HUES48 (cell line): ENCODE results near the gene ARMC9.
"Not testable (repeated sequence)": the region's sequence is repeated elsewhere in the genome, so short reads cannot be mapped to it uniquely, and the experiment has no call there.

Experiments used
- H3K27ac ChIP-seq: one replicate; pipeline ENCODE4 v1.7.0; 2013; ENCODE audit warnings: low read depth, low read length, inconsistent platforms
- H3K27me3 ChIP-seq: 2 replicates; pipeline ENCODE4 v1.6.1; 2013; ENCODE audit warnings: mild to moderate bottlenecking, low read length; ENCODE audit not compliant: control insufficient read depth, insufficient read depth
- H3K36me3 ChIP-seq: 2 replicates; pipeline ENCODE4 v1.6.1; 2013; ENCODE audit warnings: low read length; ENCODE audit not compliant: control insufficient read depth, insufficient read depth
- H3K4me1 ChIP-seq: 2 replicates; pipeline ENCODE4 v1.6.1; 2013; ENCODE audit warnings: mild to moderate bottlenecking, low read length; ENCODE audit not compliant: control insufficient read depth, insufficient read depth
- H3K4me3 ChIP-seq: 2 replicates; pipeline ENCODE4 v1.5.1; 2013; ENCODE audit warnings: mild to moderate bottlenecking, low read depth, low read length
- H3K9ac ChIP-seq: 2 replicates; pipeline ENCODE4 v1.6.1; 2013; ENCODE audit warnings: mild to moderate bottlenecking, low read depth, low read length, moderate library complexity
- H3K9me3 ChIP-seq: 2 replicates; pipeline ENCODE4 v1.6.1; 2013; ENCODE audit warnings: low read length; ENCODE audit not compliant: control insufficient read depth, insufficient read depth

The ARMC9 gene

DNA sequence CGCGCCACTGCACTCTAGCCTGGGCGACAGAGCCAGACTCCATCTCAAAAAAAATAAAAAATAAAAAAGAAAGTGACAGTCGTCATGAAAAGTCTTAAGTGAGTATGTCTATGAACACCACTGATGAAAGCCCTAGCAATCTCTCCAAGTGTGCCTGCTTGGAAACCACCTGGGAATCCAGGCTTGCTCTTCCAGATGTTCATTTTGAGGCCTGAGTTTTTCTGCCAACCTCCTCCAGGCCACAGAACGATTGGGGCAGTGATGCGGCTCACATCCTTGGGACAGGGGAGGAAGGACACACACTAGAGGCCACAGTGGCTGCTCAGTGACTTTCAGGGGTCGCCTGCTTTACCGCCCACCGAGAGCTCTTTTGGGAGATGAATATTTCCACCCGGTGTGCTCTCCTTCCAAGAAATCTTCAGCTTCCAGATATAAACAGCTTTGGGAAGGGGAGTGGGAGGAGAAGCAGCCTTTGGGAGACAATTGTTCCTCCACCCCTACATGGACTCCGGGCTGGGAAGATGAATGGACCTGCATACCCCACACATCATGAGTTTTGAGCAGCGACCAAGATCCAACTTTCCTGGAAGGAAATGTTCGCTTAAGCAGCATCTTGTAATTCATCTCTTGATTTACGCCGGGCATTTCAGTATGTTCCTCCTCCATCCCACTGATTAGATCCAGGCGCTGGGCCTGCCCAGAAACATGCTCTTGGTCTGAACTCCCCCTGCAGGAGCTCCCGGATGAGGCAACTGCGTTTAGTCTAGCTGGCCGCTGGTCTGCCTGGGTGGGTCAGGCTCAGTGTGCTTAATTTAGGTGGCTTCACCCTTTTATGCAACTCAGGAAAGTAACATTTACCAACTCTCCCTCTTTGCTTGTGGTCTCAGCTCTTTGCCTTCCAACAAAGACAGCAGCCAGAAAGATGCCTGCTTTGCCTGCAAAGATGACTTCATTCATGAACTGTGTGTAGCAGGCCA is 6.2 kb upstream of the ARMC9 start:
- Histone ChIP-seq H3K9me3 (no peaks in the 10 kb centered on the region), H3K27me3 (no peaks in the 10 kb centered on the region), H3K4me1 (peaks cover 11% of the 10 kb centered on the region), H3K4me3 (no peak overlapping the region), H3K9ac (no peak overlapping the region), H3K36me3 (no peaks in the 10 kb centered on the region), H3K27ac (no peak overlapping the region)

DNA sequence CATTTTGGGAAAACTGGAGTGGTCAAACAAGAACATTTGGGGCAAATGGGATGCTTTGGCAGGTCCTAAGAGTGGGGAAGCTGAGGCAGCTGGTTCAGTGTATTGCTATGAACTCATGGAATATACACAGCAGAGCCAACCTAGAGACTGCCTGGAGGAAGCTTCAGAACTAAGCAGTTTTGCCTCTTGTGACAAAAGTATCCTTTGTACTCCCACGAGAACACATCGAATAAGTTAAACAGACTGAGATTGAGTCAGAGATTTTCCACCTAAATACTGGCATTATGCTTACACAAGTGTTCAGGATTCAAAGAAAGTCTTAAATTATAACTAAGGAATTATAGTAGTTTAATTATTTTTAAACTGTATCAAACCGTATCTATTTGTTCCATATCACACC is 5.2 kb upstream of the ARMC9 start:
- Histone ChIP-seq H3K9me3 (no peaks in the 10 kb centered on the region), H3K36me3 (no peaks in the 10 kb centered on the region), H3K4me1 (peaks cover 16% of the 10 kb centered on the region), H3K9ac (no peak overlapping the region), H3K27ac (no peak overlapping the region), H3K4me3 (no peak overlapping the region), H3K27me3 (no peaks in the 10 kb centered on the region)

DNA sequence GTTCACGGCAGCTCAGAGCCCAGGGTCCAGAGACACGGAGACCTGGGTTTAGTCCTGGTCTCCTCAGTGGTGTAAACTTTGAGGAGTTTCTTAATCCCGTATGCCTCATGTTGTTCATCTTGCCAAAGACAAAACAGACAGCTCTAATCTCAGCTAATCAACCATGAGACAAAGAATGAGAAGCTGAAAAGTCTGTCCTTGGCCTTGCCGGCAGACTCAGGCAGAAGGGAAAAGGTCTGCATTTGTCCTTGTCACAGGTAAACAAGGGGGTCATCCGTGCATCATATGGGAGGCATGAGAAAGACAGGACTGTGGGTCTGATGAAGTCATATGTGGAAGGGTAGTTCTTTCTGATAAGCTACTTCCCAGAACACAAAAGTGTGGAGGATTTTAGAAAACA is 1.8 kb upstream of the ARMC9 start:
- Histone ChIP-seq H3K36me3 (no peaks in the 10 kb centered on the region), H3K9ac (no peak overlapping the region), H3K4me1 (peaks cover 15% of the 10 kb centered on the region), H3K27me3 (no peaks in the 10 kb centered on the region), H3K9me3 (no peaks in the 10 kb centered on the region), H3K4me3 (no peak overlapping the region), H3K27ac (no peak overlapping the region)

DNA sequence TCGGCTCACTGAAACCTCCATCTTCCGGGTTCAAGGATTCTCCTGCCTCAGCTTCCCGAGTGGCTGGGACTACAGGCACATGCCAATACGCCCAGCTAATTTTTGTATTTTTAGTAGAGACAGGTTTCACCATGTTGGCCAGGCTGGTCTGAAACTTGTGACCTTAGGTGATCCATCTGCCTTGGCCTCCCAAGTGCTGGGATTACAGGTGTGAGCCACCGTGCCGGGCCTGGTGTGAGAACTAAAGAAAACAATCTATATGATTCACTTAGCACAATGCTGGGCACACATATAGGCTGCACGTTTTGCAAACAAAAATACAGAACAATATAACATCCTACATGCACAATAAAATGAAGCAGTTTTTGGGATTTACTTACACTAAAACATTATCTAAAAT is 1.2 kb upstream of the ARMC9 start:
- H3K27me3 ChIP-seq, H3K9ac ChIP-seq, H3K9me3 ChIP-seq, H3K4me3 ChIP-seq, H3K36me3 ChIP-seq, H3K27ac ChIP-seq: not testable (repeated sequence)
- H3K4me1 ChIP-seq: peaks cover 11% of the 10 kb centered on the region

DNA sequence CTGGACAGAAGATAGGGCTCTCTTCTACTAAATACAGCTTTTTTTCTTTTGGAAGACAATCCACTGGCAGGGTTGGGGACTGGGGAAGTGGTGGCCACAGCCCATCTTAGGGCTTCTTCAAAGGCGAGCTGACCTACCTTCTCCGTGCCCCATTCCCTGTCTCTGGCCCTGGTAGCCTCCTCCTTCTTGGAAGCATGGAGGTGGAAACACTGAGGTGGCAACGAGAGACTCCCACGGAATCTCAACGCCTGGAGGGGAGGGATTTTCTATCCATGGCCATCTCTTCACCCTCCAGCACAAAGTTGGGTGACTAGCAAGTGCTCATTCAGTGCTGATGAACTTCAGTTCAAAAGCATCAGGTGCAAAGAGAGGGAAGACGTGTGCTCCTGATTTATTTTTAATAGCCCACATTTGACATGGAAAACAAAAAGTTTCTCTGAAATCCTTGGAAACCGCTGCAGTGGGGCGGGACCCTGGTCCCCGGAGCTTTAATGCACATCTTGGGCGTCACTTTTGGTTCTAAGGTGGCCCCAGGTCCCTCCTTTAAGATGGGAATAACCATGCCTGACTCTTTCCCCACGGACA is 633 bp upstream of the ARMC9 start:
- peak overlapping the region; percentile 100 for H3K4me3 ChIP-seq
- H3K36me3 ChIP-seq: 0 out of 2 replicates have a peak, but pooled peaks cover 3% of the 10 kb centered on the region
- H3K9me3 ChIP-seq: peaks cover 3% of the 10 kb centered on the region
- peaks cover 9% of the 10 kb centered on the region; the same call in 1 of the 2 replicates for H3K4me1 ChIP-seq
- peak overlapping the region; percentile 74 for H3K9ac ChIP-seq
- H3K27ac ChIP-seq: peak overlapping the region; percentile 72
- no peaks in the 10 kb centered on the region for H3K27me3 ChIP-seq

DNA sequence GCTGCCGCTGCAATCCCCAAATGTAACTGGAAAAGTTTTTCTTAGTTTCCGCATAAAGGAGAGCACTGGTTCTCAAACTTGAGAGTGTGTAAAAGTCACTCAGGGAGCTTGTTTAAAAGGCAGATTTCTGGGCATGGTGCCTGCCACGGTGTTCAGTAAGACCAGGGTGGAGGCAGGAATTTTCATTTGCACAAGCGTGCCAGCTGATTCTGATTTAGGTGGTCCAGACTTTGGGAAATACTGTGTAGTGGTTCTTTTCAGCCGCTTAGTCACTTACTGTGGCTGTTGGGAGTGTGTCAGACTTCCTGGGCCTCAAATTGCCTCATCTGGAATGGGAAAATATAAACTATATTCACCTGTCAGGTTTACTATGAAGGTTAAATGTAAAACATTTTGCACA is 788 bp downstream of the ARMC9 start:
- Histone ChIP-seq H3K27me3 (no peaks in the 10 kb centered on the region), H3K9me3 (peaks cover 5% of the 10 kb centered on the region), H3K4me3 (peak overlapping the region; percentile 100), H3K27ac (no peak overlapping the region), H3K36me3 (0 out of 2 replicates have a peak, but pooled peaks cover 3% of the 10 kb centered on the region), H3K9ac (peak overlapping the region; percentile 68), H3K4me1 (peaks cover 9% of the 10 kb centered on the region; the same call in 1 of the 2 replicates)

DNA sequence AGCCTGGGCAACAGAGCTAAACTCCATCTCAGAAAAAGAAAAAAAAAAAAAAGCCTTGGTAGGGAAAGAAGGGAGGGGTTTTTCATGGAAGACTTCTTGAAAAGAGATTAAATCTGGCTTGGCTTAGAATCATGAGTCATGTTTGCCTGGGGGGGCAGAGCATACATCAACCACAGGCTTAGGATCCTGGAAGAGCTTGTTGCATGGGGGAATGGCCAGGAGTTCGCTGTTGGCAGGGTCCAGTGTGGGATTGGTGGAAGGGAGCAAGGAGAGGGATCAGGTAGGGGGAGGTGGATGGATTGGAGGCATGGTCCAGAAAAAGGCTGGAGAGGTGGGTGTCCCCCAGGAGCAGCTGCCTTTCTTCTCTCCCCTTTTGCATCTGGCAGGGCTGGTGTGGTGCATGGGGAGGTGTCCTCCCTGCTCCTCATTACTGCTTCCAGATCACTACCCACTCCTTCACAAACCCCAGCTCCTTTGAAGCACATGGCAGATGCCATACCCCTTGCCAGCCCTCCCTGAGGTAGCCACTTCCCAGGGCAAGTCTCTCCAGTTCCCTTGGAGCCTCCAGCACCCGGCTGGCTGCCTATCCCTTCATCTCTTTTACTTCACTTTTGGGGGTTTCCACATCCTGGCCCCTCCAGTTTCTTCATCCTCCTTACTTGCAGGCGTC is 2.5 kb downstream of the ARMC9 start:
- Histone ChIP-seq H3K9ac (no peak overlapping the region), H3K27me3 (no peaks in the 10 kb centered on the region), H3K9me3 (peaks cover 5% of the 10 kb centered on the region), H3K4me1 (peaks cover 9% of the 10 kb centered on the region; the same call in 1 of the 2 replicates), H3K4me3 (no peak overlapping the region), H3K27ac (no peak overlapping the region), H3K36me3 (0 out of 2 replicates have a peak, but pooled peaks cover 3% of the 10 kb centered on the region)

DNA sequence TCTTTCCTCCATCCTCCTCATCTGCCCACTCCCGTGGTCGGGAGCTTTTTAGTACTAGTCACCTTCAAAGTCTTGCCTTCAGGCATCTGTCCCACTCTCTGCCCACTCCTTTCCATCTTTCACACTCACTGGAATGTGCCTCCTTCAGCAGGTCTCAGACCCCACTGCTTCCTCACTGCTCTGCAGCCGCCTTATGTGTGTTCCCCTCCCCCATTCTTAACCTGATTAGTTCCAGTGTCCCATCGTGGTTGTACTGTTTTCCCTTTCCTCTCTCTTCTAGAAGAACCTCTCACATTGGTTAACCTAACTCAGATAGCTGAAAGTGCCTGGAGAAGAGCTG is 3.0 kb downstream of the ARMC9 start:
- peaks cover 5% of the 10 kb centered on the region for H3K9me3 ChIP-seq
- H3K4me3 ChIP-seq: no peak overlapping the region
- H3K27me3 ChIP-seq: no peaks in the 10 kb centered on the region
- no peak overlapping the region for H3K9ac ChIP-seq
- H3K27ac ChIP-seq: no peak overlapping the region
- peaks cover 9% of the 10 kb centered on the region; the same call in 1 of the 2 replicates for H3K4me1 ChIP-seq
- 0 out of 2 replicates have a peak, but pooled peaks cover 3% of the 10 kb centered on the region for H3K36me3 ChIP-seq

DNA sequence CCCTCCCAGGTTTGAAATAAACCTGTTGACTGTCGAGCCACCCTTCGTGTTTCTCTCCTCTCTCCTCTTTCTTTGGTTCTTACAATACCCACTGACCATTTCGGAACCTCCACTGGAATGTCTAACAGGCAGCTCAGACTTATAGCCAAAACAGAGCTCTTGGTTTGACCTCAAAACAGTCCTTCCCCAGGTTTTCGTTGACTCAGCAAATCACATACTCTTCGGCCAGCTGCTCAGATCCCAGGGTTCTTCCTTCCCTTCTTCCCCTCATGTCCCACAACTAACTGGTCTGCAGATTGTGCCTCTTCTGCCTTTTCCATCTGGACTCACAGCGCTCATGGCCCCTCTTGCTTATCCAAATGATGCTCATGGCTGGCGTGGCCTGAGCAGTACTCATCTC is 4.7 kb downstream of the ARMC9 start:
- Histone ChIP-seq H3K36me3 (peaks cover 6% of the 10 kb centered on the region), H3K27me3 (no peaks in the 10 kb centered on the region), H3K27ac (no peak overlapping the region), H3K9me3 (peaks cover 5% of the 10 kb centered on the region), H3K9ac (no peak overlapping the region), H3K4me1 (peaks cover 4% of the 10 kb centered on the region; the same call in 1 of the 2 replicates), H3K4me3 (no peak overlapping the region)

DNA sequence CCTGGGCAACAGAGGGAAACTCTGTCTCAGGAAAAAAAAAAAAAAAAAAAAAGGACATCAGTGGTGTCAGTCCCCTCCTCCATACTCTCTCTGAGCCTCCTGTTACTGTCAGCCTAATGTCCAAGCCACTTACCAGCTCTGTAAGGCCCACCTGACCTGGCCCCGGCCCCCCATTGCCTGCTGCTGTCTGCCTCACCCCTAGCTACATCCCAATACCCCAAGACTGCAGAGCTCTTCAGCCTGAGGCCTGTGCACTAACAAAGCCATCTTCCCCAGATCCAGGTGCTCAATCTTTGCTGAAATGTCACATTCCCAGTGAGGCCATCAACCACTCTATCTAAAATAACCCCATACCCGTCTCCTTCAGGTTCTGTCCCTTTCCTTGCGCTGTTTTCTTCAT is 5.7 kb downstream of the ARMC9 start:
- H3K27me3 ChIP-seq: no peaks in the 10 kb centered on the region
- no peak overlapping the region for H3K4me3 ChIP-seq
- peaks cover 5% of the 10 kb centered on the region for H3K9me3 ChIP-seq
- no peak overlapping the region for H3K9ac ChIP-seq
- H3K27ac ChIP-seq: no peak overlapping the region
- peaks cover 17% of the 10 kb centered on the region for H3K36me3 ChIP-seq
- H3K4me1 ChIP-seq: peaks cover 4% of the 10 kb centered on the region; the same call in 1 of the 2 replicates

DNA sequence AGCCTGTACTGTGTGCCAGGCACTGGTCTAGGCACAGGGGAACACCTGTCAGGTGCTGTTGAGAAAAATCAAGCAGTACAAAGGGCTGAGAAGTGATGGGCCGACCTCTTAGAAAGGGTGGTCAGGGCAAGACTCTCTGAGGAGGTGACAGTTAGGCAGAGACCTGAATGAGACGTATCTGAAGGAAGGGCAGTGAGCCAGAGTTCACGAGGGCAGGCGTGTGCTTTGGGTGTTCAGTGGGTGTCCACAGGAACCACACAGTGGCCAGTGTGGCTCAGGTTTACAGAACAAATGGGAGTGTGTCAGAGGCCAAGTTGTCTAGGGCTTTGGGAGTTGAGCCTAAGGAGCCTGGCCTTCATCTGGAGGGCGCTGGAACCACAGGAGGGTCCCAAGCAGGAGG is 6.2 kb downstream of the ARMC9 start:
- H3K27ac ChIP-seq: no peak overlapping the region
- H3K9me3 ChIP-seq: peaks cover 5% of the 10 kb centered on the region
- H3K9ac ChIP-seq: no peak overlapping the region
- peaks cover 20% of the 10 kb centered on the region for H3K36me3 ChIP-seq
- no peaks in the 10 kb centered on the region for H3K27me3 ChIP-seq
- no peaks in the 10 kb centered on the region for H3K4me1 ChIP-seq
- H3K4me3 ChIP-seq: no peak overlapping the region
